Neural cell (in vitro differentiated cells): Measurements from ENCODE around the gene HBM.
"Not testable (repeated sequence)": the region's sequence is repeated elsewhere in the genome, so short reads cannot be mapped to it uniquely, and the experiment has no call there.

Experiments
- CTCF ChIP-seq: fragments of 450-650 bp; IDR thresholded peaks from 2 replicates; pipeline ENCODE4 v1.5.1; 2014; ENCODE audit warnings: antibody characterized with exemption, mild to moderate bottlenecking, moderate library complexity; ENCODE audit not compliant: poor library complexity, severe bottlenecking
- EP300 ChIP-seq: fragments of 450-650 bp; conservative IDR thresholded peaks from 2 replicates; pipeline ENCODE4 v1.6.1; 2014; ENCODE audit warnings: antibody characterized with exemption, mild to moderate bottlenecking, moderate library complexity; ENCODE audit not compliant: poor library complexity, severe bottlenecking
- POLR2AphosphoS5 ChIP-seq: IDR thresholded peaks from 2 replicates; pipeline ENCODE4 v1.6.1; 2012

DNA sequence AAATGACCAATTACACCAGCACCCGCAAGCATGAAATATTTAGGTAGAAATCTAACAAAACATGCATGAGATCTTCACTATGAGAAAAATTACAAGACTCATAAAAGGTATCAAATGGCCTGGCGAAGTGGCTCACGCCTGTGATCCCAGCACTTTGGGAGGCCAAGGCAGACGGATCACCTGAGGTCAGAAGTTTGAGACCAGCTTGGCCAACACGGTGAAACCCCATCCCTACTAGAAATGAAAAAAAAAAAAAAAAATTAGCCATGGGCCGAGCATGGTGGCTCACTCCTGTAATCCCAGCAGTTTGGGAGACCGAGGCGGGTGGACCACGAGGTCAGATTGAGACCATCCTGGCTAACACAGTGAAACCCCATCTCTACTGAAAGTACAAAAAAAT, 38.3 kb downstream of the HBM start:
- TF ChIP-seq CTCF, POLR2AphosphoS5, EP300: not testable (repeated sequence)
